Fibroblast of the conjunctiva (primary cell): ENCODE data around the gene ZNF593.

Experiments
- DNase-seq: peaks from one replicate; pipeline ENCODE4 v3.0.0-alpha.2; 2010; ENCODE audit warnings: low read depth

The ZNF593 gene

DNA sequence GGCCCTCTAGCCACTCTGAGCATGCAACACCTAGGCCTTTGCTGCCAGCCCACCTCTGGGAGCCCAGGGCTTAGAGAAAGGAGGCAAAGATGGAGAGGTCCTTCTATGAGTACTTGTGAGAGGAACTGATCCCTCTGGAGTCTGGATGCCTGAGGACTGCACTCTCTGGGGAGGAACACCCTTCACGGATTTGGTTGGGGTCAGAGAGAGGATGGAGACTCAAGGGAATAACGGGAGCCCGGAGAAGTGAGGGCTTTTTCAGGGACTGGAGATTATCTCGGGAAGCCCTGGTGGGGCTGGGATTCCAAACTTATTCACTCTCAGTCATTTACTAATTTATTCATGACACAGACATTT, 532 bp upstream of the ZNF593 start:
- DNase-seq = no peak

DNA sequence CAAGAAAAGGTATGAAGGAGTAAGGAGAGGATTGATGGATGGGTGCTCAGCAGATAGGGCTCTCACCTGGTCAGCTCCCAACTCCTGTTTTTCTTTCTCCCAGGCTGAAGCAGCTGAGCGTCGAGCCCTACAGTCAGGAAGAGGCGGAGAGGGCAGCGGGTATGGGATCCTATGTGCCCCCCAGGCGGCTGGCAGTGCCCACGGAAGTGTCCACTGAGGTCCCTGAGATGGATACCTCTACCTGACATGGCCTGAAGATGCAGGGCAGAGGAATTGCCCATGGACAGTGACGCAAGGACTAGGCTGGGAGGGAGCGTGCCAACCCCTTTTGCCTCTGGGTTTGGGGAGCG, 739 bp downstream of the ZNF593 start:
- DNase-seq = no peak

DNA sequence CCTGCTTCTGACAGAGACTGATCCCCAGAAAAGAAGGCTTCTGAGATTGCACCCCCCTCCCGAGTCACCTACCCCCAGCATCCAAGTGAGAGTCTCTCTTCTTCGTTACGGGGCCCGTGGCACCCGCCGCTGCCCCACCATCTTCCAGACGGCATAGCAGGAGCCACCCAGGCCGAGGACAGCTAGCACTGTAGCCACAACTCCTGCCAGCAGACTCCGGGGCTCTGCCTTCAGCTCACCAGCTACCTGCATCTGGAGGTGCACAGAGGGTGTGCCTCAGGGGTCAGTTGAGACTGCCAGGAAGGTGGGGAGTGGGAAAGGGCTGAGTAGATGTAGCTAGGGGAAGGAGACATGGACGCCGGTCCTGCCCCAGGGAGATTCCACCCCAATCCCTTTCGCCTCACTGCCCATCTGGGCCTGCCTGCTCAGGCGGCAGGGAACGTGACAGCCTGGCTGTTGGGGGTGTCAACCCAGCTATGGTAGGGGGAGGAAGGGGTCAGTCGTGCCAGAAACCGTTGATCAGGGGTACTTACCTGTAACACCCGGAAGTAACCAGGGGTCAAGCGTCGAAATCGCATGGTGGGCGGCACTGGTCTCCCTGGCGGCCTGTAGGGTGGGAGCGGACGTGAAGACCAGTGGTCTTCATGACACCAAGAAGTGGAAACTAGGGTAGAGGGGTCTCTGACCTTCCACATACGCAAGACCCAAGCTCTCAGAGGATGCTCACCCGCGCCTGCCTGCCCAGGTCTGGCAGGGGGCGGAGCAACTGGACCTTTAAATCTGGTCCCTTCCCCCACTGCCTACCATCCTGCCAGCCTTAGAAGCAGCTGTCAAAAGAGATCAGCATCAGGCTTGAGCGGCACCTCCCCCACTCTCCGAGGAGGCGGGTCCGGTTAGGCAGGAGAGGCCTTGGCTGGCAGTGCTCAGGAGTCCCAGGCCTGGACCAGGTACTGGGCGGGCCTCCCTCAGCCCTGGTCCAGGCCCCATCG, 1.7 kb downstream of the ZNF593 start, which contains the start of gene ZNF593OS:
TSS of gene ZNF593OS (minus strand) at position 749 of the 989 bp plus-strand sequence. CDS start at position 578, 171 bp downstream.
- DNase-seq = no peak

DNA sequence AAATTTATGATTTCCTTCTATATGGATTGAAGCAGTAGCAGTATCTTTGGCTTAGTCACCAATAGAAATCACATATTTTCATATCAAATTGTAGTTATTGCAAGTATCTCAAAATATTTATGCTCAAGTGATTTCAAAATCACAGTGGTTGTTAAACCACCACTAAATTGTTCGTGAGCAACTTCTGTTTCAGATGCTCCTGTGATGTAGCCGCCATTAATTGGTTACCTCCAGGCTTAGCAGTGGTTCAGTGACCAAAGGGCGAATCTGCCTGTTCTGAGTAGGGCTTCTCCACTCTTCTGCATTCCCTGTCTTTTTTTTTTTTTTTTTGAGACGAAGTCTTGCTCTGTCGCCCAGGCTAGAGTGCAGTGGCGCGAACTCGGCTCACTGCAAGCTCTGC, 5.6 kb downstream of the ZNF593 start:
- DNase-seq = no peak

DNA sequence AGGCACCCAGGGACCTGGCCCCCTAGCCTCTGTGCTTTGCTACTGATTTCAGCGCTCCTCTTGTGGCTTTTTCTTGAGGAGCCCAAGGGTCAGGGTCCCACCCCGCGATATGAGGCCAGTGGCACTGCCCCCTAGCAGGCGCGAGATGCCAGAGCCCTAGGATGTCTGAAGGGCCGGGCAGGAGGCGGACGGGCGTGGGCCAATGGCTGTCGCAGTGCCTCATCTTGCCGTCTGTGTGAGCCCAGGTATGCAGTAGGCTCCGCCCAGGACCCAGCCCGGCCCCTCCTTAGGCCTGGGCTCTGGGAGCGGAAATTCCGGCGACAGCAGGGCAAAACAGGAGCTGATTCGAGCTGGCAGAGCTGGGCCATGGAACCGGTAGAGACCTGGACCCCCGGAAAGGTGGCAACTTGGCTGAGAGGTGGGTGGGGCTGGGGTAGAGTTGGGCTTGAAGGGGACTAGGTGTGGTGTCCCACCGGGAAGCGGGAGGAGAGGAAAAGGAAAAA, 7.5 kb downstream of the ZNF593 start, which contains the start of gene CNKSR1:
TSS of gene CNKSR1 (plus strand) at position 310 of the 503 bp plus-strand sequence. CDS start at position 367, 57 bp downstream.
- DNase-seq = no peak

DNA sequence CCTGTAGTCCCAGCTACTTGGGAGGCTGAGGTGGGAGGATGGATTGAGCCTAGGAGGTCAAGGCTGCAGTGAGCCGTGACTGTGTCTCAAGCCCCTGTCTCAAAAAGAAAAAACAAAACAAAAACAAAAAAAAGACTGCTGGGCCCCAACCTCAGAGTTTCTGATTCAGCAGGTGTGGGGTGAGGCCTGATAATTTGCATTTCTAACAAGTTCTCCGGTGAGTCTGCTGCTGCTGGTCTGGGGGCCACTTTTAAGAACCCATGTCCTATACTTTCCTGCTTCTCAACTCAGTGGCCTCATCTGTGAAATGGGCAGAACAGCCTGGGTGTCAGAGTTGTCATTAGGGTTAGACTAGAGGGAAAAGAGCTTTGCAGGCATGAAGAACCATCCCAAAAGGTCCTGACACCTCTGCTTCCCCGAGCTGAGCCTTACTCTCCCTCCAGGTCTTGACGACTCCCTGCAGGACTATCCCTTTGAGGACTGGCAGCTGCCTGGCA, 10.3 kb downstream of the ZNF593 start:
- no peak for DNase-seq

DNA sequence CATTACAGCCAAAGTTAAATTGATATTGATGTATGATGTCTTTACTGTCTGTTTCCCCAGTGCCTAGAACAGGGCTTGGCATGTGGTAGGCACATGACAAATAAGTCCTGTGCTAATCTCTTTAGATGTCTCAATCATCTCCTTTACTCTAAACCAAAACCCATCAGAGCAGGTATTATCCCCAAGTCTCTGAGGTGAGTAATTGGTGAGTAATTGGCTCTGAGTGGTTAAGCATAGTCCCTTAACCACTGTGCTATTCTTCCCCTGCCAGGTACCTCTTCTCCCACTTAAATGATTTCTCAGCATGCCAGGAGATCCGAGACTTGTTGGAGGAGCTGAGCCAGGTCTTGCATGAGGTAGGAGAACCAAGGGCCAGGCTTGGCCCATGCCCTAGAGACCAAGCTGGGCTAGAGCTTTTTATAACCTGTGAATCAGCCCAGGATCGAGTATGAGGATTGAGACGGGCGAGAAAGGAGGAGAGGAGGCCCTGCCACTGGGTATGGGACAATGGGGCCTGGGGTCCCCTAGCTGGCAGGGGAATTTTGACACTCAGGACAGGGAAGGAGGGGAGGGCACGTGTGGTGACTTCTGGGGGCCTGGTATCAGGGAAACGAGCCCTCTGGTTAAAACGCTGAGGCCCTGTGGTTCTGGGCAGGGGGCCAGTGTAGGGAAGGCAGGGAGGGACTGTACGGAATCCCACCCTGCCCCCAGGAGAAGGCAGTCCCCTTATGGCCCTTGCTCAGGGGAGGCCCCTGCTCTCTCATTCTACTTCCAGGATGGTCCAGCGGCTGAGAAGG, 12.1 kb downstream of the ZNF593 start:
- no peak for DNase-seq

DNA sequence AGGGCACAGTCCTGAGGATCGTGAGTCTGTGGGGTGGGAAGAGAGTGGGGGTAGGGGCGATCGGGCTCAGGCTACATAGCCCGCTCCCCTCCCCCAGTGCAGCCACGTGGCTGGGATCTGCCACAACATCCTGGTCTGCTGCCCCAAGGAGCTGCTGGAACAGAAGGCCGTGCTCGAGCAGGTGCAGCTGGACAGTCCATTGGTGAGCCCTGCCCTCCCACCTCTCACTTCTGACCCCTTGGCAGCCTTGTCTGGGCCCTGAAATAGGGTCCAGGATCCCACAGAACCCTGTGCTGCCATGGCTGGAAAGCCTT, 12.6 kb downstream of the ZNF593 start:
- DNase-seq = no peak

DNA sequence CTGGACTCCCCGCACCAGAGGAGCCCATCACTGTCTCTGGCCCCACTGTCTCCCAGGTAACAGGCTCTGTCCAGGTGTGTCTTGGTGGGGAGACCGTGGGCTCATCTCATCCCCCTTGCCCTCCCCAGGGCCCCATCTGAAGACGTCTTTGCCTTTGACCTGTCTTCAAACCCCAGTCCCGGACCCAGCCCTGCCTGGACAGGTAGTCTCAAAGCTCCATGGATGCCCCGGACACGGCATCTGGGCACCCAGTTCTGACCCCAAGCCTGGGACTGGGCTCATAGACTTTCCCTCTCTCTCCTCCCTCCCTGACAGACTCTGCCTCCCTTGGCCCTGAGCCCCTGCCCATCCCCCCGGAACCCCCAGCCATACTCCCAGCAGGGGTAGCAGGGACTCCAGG, 14.4 kb downstream of the ZNF593 start:
- DNase-seq = no peak

DNA sequence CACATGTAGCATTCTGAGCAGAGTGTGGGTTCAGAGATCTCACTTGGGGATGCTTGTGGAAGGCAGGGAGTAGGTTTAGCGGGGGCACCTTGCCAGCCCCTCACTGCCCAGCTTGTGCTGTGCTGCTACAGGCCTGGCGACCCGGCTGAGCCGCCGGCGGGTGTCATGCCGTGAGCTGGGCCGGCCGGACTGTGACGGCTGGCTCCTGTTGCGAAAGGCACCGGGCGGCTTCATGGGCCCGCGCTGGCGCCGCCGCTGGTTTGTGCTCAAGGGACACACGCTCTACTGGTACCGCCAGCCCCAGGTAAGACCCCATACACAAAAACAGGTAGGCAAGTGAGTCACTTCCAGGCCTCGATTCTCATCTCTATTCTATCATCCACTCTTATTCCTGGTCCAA, 15.2 kb downstream of the ZNF593 start:
- DNase-seq = no peak

DNA sequence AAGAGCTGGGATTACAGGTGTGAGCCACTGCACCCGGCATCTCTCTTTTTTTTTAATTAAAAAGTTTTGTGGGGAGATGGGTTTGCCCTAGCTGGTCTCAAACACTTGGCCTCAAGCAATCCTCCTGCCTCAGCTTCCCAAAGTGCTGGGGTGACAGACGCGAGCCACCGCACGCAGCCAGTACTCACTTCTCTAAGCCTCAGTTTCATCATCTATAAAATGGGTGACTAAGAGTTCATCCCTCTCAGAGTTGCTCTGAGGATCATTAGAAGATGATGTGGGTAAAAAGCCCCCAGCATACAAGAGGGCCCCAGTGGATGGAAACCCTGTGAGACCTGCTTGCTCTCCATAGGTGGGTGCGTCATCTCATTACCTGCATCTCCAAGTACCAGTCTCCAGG, 18.2 kb downstream of the ZNF593 start:
- DNase-seq = no peak

DNA sequence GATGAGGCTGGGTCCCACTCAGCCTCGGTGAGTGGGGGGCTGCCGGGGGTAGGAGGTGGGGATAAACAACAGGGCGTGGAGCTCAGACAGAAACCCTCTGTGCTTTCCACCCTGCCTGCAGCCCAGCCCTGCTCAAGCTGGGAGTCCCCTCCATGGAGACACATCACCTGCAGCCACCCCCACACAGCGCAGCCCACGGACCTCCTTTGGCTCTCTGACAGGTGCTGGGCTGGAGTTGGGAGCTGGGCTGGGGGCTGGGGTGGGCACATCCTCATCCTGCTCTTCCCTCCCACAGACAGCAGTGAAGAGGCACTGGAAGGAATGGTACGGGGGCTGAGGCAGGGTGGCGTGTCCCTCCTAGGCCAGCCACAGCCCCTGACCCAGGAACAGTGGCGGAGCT, 18.8 kb downstream of the ZNF593 start:
- DNase-seq = no peak

DNA sequence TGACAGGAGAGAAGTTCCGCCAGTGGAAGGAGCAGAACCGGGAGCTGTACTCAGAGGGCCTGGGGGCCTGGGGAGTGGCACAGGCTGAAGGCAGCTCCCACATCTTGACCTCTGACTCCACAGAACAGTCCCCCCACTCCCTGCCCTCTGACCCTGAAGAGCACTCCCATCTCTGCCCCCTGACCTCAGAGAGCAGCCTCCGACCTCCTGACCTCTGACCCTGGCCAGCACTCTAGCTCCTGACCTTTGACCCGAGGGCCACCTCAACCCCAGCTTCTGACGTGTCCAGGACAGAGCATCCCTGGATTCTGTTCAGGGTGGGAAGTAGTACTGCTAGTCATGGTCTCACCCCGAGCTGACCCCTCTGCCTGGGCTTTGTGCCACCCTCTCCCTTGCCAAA, 19.6 kb downstream of the ZNF593 start:
- no peak for DNase-seq

DNA sequence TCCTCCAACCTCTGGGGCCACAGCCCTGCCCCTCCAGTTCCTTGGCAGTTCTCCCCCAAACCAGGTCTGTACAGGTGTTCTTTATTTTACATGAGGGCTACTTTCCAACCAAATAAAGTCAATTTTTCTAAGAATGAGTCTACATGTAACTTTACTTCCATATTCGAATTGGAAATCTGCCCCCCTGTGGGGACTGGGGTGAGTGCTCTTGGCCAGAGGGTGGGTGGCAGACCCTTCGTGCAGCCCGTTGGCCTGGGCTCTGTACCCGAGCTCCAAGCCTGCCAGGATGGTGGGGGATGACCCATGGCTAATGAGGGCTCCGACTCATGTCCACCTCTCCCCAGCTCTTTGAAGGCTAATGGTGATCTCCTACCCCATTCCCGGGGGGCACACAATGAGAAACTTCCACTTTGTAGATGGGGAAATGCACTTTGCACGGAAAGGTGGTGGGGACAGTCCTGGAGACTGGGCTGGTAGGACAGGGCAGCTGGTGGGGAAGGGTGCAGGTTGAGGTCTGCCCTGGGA, 20.1 kb downstream of the ZNF593 start:
- no peak for DNase-seq

DNA sequence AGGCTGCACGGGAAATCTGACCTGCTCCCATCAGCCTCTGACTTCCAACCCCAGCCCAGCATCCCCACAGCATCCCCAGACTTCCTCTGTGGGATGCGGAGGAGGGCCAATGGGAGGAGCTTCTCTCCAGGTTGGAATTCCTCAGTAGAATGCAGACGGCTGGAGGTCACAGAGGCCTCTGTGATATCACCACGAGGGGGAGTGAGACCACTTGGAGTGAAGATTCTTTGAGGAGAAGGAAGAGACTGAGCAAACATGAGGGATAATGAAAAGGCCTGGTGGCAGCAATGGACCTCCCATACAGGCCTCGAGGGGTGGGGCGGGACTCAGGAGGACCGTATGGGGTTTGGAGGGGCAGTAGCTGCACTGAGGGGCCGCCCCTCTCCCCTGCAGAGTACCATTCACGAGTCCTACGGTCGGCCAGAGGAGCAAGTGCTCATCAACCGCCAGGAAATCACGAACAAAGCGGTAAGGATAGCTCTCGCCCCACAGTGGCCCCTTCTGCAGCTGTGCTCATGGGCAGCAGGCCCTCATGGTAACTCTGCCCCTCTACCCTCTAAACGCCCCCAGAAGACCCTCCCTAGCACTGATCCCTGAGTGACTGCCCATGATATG, 20.8 kb downstream of the ZNF593 start, which contains the start of gene CATSPER4:
TSS of gene CATSPER4 (plus strand) at position 230 of the 615 bp plus-strand sequence. CDS start at position 256, 26 bp downstream.
- no peak for DNase-seq

DNA sequence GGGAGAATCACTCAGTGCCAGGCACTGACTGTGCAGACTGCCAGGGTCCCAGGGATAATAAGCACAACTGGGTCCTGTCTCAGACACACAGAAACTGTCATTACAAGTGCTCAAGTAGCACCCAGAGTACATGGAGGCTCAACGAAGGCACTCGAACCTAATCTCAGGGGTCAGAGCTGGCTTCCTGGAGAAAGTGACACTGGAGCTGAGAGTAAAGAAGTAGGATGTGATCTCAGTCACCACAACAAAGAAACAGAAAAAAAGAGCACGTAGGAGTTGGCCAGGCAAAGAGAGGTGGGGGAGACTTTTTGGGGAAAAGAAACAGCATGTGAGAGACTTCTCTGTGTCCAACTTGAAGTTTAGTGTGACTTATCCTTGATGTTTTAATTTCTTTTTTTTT, 22.0 kb downstream of the ZNF593 start:
- no peak for DNase-seq

DNA sequence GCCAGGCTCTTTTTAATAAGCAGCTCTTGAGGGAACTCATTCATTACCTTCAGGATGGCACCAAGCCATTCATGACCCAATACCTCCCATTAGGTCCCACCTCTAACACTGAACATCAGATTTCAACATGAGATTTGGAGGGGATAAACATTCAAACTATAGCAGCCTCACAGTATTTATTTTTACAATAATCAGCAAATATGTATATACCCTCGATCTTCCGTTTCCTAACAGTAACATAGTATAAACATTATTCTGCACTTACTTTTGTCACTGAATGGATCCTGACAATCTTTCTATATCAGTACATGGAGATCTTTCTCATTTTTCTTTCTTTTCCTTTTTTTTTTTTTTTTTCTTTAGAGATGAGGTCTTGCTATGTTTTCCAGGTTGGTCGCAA, 26.1 kb downstream of the ZNF593 start:
- no peak for DNase-seq

DNA sequence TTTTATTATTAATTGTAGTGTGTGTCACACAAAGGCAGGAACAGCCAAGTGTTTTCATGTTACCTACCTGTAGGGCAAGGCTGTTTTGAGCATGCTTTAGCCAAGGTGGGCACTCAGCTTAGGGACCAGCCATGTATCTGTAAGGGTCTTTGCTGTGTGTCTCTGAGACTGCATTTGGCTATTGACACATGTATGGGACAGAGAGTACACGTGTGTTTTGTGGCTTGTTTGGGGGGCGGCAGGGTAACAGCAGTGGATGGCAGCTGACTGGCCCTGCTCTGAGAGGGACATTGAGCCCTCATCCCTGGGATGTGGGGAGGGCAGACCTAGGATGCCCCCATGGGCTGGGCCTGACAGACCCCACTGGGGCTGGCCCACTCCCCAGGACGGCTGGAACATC, 27.6 kb downstream of the ZNF593 start:
- no peak for DNase-seq

DNA sequence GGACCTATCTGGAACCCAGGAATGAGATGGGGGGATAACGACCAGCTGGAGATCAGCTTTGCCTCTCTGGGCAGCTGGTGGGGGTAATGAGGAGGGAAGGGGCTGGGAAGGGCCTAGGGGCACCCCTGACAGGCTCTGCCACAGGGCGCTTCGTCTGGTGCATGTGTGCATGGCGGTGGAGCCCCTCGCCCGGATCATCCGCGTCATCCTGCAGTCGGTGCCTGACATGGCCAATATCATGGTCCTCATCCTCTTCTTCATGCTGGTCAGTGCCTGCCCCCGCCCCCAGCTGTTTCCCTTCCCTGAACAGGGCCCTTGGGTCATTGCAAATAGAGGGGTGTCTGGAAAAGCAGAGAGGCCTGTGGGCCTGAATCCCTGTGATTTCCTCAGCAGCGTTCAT, 28.1 kb downstream of the ZNF593 start:
- DNase-seq = no peak

DNA sequence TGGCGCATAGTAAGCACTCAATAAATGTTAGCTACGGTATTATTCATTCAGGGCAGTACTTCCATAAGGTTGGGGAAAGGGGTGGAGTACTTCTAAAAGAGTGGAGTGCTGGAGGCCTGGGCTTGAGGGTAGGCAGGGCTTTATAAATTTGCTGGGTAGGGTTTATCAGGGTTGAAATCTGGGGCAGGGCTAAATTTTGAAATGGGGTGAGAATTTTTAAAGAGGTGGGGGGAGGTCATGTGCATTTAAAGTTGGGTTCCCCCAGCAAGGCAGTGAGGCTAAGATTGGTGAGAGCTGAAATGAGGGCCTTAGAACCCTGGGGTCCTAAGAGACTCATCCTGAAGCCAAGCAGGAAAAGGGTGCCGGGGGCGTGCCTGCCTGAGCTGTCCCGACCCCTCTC, 30.7 kb downstream of the ZNF593 start:
- DNase-seq = no peak

DNA sequence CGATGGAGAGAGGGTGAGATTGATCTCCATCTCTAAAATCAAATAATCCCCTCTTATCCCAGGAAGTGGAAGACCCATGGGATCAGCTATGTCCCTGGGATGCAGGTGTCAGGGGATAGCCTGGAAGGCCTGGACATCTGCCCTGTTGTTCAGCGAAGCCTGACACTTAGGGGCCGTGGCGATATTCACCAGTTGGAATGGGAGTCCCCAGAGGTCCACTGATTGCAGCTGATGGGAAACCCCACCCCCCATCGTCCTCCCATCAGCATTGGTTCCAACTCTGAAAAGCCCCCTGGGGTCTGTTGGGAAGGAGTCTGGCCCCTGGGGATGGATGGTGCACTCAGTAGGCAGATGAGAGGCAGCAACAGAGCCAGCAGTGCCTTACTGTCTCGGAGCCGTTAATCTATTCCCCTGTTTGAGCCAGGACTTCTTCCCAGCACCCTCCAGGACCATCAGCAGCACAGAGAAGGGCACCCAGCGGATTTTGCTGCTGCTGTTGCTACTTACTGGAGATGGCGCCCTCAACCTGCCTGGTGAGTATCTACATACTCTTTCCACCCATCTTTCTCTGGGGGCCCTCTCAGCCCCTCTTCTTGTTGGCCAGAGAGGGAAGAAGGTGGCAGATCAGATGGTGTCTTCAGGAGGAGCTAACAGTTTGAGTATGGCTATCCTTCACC, 34.1 kb downstream of the ZNF593 start:
- no peak for DNase-seq
